ENCODE measurements around the gene SYNPR.

SYNPR gene

GRCh38 chr3:63561879-63562278 is 283.8 kb downstream of the SYNPR start:
- TF ChIP-seq CTCF (conservative IDR thresholded peaks at IDR 0.05; ENCODE audit: low read depth, low read length) = no peak
- no peak for DNase-seq (ENCODE audit: low read depth)
- no peak overlapping the region for H3K4me3 ChIP-seq (ENCODE audit: low read depth, low read length)

GRCh38 chr3:63562323-63562722 is 284.2 kb downstream of the SYNPR start:
- DNase-seq (ENCODE audit: low read depth) = no peak
- no peak for TF ChIP-seq CTCF (conservative IDR thresholded peaks at IDR 0.05; ENCODE audit: low read depth, low read length)
- H3K4me3 ChIP-seq (ENCODE audit: low read depth, low read length) = no peak overlapping the region

GRCh38 chr3:63563572-63563971 is 285.5 kb downstream of the SYNPR start:
- no peak for TF ChIP-seq CTCF (conservative IDR thresholded peaks at IDR 0.05; ENCODE audit: low read depth, low read length)
- DNase-seq (ENCODE audit: low read depth) = no peak
- H3K4me3 ChIP-seq (ENCODE audit: low read depth, low read length) = no peak overlapping the region

- no peak for DNase-seq (ENCODE audit: low read depth)
- no peak for TF ChIP-seq CTCF (conservative IDR thresholded peaks at IDR 0.05; ENCODE audit: low read depth, low read length)
- no peak overlapping the region for H3K4me3 ChIP-seq (ENCODE audit: low read depth, low read length)
These were observed 287.1 kb downstream of the SYNPR start for GRCh38 chr3:63565220-63565619.

- DNase-seq (ENCODE audit: low read depth) = no peak
- no peak for TF ChIP-seq CTCF (conservative IDR thresholded peaks at IDR 0.05; ENCODE audit: low read depth, low read length)
These were observed 293.6 kb downstream of the SYNPR start for GRCh38 chr3:63571682-63572081.

GRCh38 chr3:63576846-63577245 is 298.7 kb downstream of the SYNPR start:
- no peak for TF ChIP-seq CTCF (conservative IDR thresholded peaks at IDR 0.05; ENCODE audit: low read depth, low read length)
- DNase-seq (ENCODE audit: low read depth) = no peak
- no peak overlapping the region for H3K4me3 ChIP-seq (ENCODE audit: low read depth, low read length)

More at GRCh38 chr3:63571682-63572081, 293.6 kb downstream of the SYNPR start:
- H3K4me3 ChIP-seq (ENCODE audit: low read depth, low read length) = no peak overlapping the region

GRCh38 chr3:63578858-63579257 is 300.8 kb downstream of the SYNPR start:
- TF ChIP-seq CTCF (conservative IDR thresholded peaks at IDR 0.05; ENCODE audit: low read depth, low read length) = no peak
- H3K4me3 ChIP-seq (ENCODE audit: low read depth, low read length) = no peak overlapping the region
- no peak for DNase-seq (ENCODE audit: low read depth)

Data from choroid plexus epithelial cell (primary cell).